ENCODE measurements around the gene VPS4B.

Gene VPS4B

DNA sequence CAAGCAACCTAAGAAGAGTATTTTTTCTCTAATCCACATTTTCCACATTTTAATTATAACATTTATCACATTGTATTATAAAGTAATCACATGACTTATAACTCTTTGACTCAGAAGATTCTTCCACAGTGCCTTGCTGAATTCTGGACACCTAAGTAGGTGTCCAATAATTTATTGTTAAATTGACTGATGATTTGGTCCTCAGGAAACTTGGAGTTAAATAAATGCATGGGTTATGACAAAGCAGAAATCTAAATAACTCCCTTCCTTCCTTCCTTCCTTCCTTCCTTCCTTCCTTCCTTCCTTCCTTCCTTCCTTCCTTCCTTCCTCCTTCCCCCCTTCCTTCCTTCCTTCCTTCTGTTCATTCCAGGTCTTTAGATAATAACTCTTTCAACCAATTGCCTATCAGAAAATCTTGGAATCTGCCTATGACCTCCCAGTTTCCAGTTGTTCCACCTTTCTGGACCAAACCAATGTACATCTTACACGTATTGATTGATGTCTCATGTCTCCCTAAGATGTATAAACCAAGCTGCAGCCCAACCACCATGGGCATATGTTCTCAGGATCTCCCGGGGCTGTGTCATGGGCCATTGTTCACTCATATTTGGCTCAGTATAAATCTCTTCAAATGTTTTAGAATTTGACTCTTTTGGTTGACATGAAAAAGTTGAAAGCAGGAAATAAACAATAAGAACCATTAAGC, 44.8 kb downstream of the VPS4B start:
- no peak for DNase-seq
- no peak for TF ChIP-seq CTCF (IDR thresholded peaks at IDR 0.05; ENCODE audit: low read depth, low read length)

DNA sequence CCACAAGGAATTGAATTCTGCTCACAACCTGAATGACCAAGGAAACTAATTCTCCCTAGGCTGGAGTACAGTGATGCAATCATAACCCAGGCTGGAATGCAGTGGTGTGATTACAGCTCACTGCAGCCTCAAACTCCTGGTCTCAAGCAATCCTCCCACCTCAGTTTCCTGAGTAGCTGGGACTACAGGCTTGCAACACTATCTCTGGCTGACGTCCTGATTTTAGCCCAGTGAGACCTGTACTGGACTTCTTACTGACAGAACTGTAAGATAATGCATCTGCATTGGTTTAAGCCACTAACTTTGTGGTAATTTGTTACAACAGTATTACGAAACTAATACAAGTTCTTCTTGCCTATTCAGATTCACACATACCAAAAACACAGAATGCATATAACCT, 45.7 kb downstream of the VPS4B start:
- no peaks in the 10 kb centered on the region for H3K27me3 ChIP-seq (ENCODE audit: insufficient read depth, low read depth, severe bottlenecking)
- TF ChIP-seq CTCF (IDR thresholded peaks at IDR 0.05; ENCODE audit: low read depth, low read length), result no peak
- H3K9me3 ChIP-seq (ENCODE audit: severe bottlenecking), result peaks cover 4% of the 10 kb centered on the region
- DNase-seq, result no peak
- no peak overlapping the region for H3K27ac ChIP-seq
- no peak overlapping the region for H3K4me3 ChIP-seq (ENCODE audit: low read depth, low read length)
- no peaks in the 10 kb centered on the region for H3K36me3 ChIP-seq

More for the DNA sequence above, 44.8 kb downstream of the VPS4B start:
- H3K4me3 ChIP-seq (ENCODE audit: low read depth, low read length), result no peak overlapping the region
- peaks cover 4% of the 10 kb centered on the region for H3K9me3 ChIP-seq (ENCODE audit: severe bottlenecking)
- no peaks in the 10 kb centered on the region for H3K27me3 ChIP-seq (ENCODE audit: insufficient read depth, low read depth, severe bottlenecking)
- H3K36me3 ChIP-seq, result no peaks in the 10 kb centered on the region
- no peak overlapping the region for H3K27ac ChIP-seq

DNA sequence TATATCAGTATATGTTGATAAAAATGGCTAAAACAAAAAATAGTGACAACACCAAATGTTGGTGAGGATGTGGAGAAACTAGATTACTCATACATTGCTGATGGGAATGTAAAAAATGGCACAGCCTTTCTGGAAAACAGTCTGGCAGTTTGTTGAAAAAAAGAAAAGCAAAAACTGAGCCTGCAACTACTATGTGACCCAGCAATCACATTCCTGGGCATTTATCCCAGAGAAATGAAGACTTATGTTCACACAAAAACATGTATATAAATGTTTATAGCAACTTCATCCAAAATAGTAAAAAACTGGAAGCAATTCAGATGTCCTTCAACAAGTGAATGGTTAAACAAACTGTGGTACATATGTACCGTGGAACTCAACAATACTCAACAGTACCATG, 47.7 kb downstream of the VPS4B start:
- Histone ChIP-seq H3K9me3 (ENCODE audit: severe bottlenecking) (peaks cover 4% of the 10 kb centered on the region), H3K36me3 (no peaks in the 10 kb centered on the region), H3K27me3 (ENCODE audit: insufficient read depth, low read depth, severe bottlenecking) (no peaks in the 10 kb centered on the region), H3K4me3 (ENCODE audit: low read depth, low read length) (no peak overlapping the region), H3K27ac (no peak overlapping the region)
- DNase-seq, result no peak
- TF ChIP-seq CTCF (IDR thresholded peaks at IDR 0.05; ENCODE audit: low read depth, low read length), result no peak

GRCh38 chr18:63373161-63373560, 49.1 kb downstream of the VPS4B start:
- DNase-seq, result no peak
- Histone ChIP-seq H3K4me3 (ENCODE audit: low read depth, low read length) (no peak overlapping the region), H3K36me3 (no peaks in the 10 kb centered on the region), H3K27ac (no peak overlapping the region), H3K27me3 (ENCODE audit: insufficient read depth, low read depth, severe bottlenecking) (no peaks in the 10 kb centered on the region), H3K9me3 (ENCODE audit: severe bottlenecking) (peaks cover 4% of the 10 kb centered on the region)
- TF ChIP-seq CTCF (IDR thresholded peaks at IDR 0.05; ENCODE audit: low read depth, low read length), result no peak

DNA sequence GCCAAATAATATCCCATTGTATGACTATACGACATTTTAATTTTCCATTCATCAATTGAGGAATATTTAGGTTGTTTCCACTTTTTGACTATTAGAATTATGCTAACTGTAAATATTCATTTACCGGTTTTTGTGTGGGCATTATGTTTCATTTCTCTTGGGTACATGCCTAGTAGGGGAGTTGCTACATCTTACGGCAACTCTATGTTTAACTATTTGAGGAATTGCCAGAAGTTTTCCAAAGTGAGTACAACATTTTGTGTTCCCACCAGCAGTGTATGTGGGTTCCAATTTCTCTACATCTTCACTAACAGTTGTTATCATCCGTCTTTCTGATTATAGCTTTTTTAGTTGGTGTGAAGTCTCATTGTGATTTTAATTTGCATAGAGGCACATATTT, 53.7 kb downstream of the VPS4B start:
- H3K27me3 ChIP-seq (ENCODE audit: insufficient read depth, low read depth, severe bottlenecking), result no peaks in the 10 kb centered on the region
- H3K9me3 ChIP-seq (ENCODE audit: severe bottlenecking), result no peaks in the 10 kb centered on the region
- H3K4me3 ChIP-seq (ENCODE audit: low read depth, low read length), result no peak overlapping the region; the same call in 1 of the 2 replicates
- no peak for DNase-seq
- no peak overlapping the region for H3K27ac ChIP-seq
- TF ChIP-seq CTCF (IDR thresholded peaks at IDR 0.05; ENCODE audit: low read depth, low read length), result no peak
- no peaks in the 10 kb centered on the region for H3K36me3 ChIP-seq
